Hepatocyte (in vitro differentiated cells): ENCODE results near the gene TAP2.
"Not testable (repeated sequence)": the region's sequence is repeated elsewhere in the genome, so short reads cannot be mapped to it uniquely, and the experiment has no call there.

Experiments used
- EZH2 ChIP-seq: fragments of 200-600 bp; sonication (generic); IDR thresholded peaks from 2 replicates; pipeline ENCODE4 v1.6.1; 2016; ENCODE audit warnings: antibody characterized with exemption, mild to moderate bottlenecking, borderline replicate concordance
- EZH2phosphoT487 ChIP-seq: fragments of 200-600 bp; sonication (generic); IDR thresholded peaks from one replicate; pipeline ENCODE4 v1.6.1; 2018; ENCODE audit warnings: antibody characterized with exemption, mild to moderate bottlenecking, low read depth, moderate library complexity; ENCODE audit not compliant: unreplicated experiment, severe bottlenecking
- TF ChIP-seq, protein P1 (sequence below): fragments of 200-600 bp; sonication (generic); IDR thresholded peaks from 2 replicates; pipeline ENCODE4 v1.5.1; 2016; ENCODE audit warnings: antibody characterized with exemption, mild to moderate bottlenecking; ENCODE audit not compliant: poor library complexity

DNA sequence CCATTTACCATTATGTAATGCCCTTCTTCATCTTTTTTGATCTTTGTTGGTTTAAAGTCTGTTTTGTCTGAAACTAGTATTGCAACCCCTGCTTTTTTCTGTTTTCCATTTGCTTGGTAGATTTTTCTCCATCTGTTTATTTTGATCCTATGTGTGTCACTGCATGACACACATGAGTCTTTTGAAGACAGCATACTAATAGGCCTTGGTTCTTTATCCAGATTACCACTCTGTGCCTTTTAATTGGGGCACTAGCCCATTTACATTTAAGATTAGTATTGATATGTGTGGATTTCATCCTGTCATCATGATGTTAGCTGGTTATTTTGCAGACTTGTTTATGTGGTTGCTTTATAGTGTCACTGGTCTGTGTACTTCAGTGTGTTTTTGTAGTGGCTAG lies 33.1 kb downstream of the TAP2 start:
- TF ChIP-seq, protein P1, sequence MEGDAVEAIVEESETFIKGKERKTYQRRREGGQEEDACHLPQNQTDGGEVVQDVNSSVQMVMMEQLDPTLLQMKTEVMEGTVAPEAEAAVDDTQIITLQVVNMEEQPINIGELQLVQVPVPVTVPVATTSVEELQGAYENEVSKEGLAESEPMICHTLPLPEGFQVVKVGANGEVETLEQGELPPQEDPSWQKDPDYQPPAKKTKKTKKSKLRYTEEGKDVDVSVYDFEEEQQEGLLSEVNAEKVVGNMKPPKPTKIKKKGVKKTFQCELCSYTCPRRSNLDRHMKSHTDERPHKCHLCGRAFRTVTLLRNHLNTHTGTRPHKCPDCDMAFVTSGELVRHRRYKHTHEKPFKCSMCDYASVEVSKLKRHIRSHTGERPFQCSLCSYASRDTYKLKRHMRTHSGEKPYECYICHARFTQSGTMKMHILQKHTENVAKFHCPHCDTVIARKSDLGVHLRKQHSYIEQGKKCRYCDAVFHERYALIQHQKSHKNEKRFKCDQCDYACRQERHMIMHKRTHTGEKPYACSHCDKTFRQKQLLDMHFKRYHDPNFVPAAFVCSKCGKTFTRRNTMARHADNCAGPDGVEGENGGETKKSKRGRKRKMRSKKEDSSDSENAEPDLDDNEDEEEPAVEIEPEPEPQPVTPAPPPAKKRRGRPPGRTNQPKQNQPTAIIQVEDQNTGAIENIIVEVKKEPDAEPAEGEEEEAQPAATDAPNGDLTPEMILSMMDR, result not testable (repeated sequence)
- not testable (repeated sequence) for TF ChIP-seq EZH2, EZH2phosphoT487
